B cell (primary cell): ENCODE measurements around the gene SLC25A13.

Experiments
- CTCF ChIP-seq: fragments of 200-600 bp; IDR thresholded peaks from one replicate; pipeline ENCODE4 v1.8.0; 2022; ENCODE audit warnings: antibody characterized with exemption, mild to moderate bottlenecking
- EZH2 ChIP-seq: IDR thresholded peaks from 2 replicates; pipeline ENCODE4 v1.6.1; 2012; ENCODE audit warnings: borderline replicate concordance, low read depth, mild to moderate bottlenecking, moderate library complexity, low read length; ENCODE audit not compliant: insufficient read depth, poor library complexity, severe bottlenecking

- TF ChIP-seq CTCF: no peak
- no peak for TF ChIP-seq EZH2
These were observed 13.5 kb downstream of the SLC25A13 start for GRCh38 chr7:96308253-96308949.
